ENCODE data around the gene TOB2.
"Not testable (repeated sequence)": the region's sequence is repeated elsewhere in the genome, so short reads cannot be mapped to it uniquely, and the experiment has no call there.

TOB2 gene

GRCh38 chr22:41468381-41469217 lies 22.0 kb upstream of the TOB2 start, which contains the start of the genes ACO2 and PHF5A:
TSS of gene ACO2 (plus strand) at chr22:41469117. CDS start at chr22:41469147, 30 bp downstream.
TSS of gene PHF5A (minus strand) at chr22:41468692. CDS start at chr22:41468653, 39 bp downstream.
- peak; percentile 96 to 99 (median 99) for DNase-seq (ENCODE audit: low read depth in 2 of 3, low spot score in 2 of 3)

- DNase-seq (ENCODE audit: low read depth in 2 of 3, low spot score in 2 of 3): no peak
These were observed 15.3 kb upstream of the TOB2 start for GRCh38 chr22:41461901-41462300.

GRCh38 chr22:41460071-41460470 lies 13.5 kb upstream of the TOB2 start:
- not testable (repeated sequence) for DNase-seq (ENCODE audit: low read depth in 2 of 3, low spot score in 2 of 3)

- no peak for DNase-seq (ENCODE audit: low read depth in 2 of 3, low spot score in 2 of 3)
These were observed 12.8 kb upstream of the TOB2 start for GRCh38 chr22:41459431-41459830.

GRCh38 chr22:41458161-41458728 lies 11.6 kb upstream of the TOB2 start:
- DNase-seq (ENCODE audit: low read depth in 2 of 3, low spot score in 2 of 3): no peak

- peak; percentile 54 to 77 (median 75) for DNase-seq (ENCODE audit: low read depth in 2 of 3, low spot score in 2 of 3)
These were observed 1.7 kb upstream of the TOB2 start for GRCh38 chr22:41448189-41448808.

- DNase-seq (ENCODE audit: low read depth in 2 of 3, low spot score in 2 of 3): peak in 2 of 3 experiments; percentile 28 to 50
These were observed 1.0 kb upstream of the TOB2 start for GRCh38 chr22:41447435-41448188.

- DNase-seq (ENCODE audit: low read depth in 2 of 3, low spot score in 2 of 3): no peak
These were observed 522 bp downstream of the TOB2 start for GRCh38 chr22:41446057-41446501.

GRCh38 chr22:41445129-41446056 lies 1.2 kb downstream of the TOB2 start:
- DNase-seq (ENCODE audit: low read depth in 2 of 3, low spot score in 2 of 3): peak in 1 of 3 experiments; percentile 12

GRCh38 chr22:41444360-41445128 lies 2.1 kb downstream of the TOB2 start:
- DNase-seq (ENCODE audit: low read depth in 2 of 3, low spot score in 2 of 3): peak; percentile 64 to 75 (median 74)

GRCh38 chr22:41442240-41442792 lies 4.3 kb downstream of the TOB2 start:
- DNase-seq (ENCODE audit: low read depth in 2 of 3, low spot score in 2 of 3): no peak

GRCh38 chr22:41440511-41440910 lies 6.1 kb downstream of the TOB2 start:
- not testable (repeated sequence) for DNase-seq (ENCODE audit: low read depth in 2 of 3, low spot score in 2 of 3)

GRCh38 chr22:41437198-41437597 lies 9.4 kb downstream of the TOB2 start:
- DNase-seq (ENCODE audit: low read depth in 2 of 3, low spot score in 2 of 3): no peak

GRCh38 chr22:41436322-41437113 lies 10.1 kb downstream of the TOB2 start:
- DNase-seq (ENCODE audit: low read depth in 2 of 3, low spot score in 2 of 3): no peak

GRCh38 chr22:41435560-41435959 lies 11.0 kb downstream of the TOB2 start:
- DNase-seq (ENCODE audit: low read depth in 2 of 3, low spot score in 2 of 3): no peak

GRCh38 chr22:41434361-41435003 lies 12.1 kb downstream of the TOB2 start:
- DNase-seq (ENCODE audit: low read depth in 2 of 3, low spot score in 2 of 3): not testable (repeated sequence)

GRCh38 chr22:41433480-41433879 lies 13.1 kb downstream of the TOB2 start:
- DNase-seq (ENCODE audit: low read depth in 2 of 3, low spot score in 2 of 3): not testable (repeated sequence)

- DNase-seq (ENCODE audit: low read depth in 2 of 3, low spot score in 2 of 3): no peak
These were observed 14.9 kb downstream of the TOB2 start for GRCh38 chr22:41431656-41432055.

Data from activated CD8-positive, alpha-beta memory T cell treated with anti-CD3 and anti-CD28 coated beads for 48 hours (primary cell).